ENCODE measurements around the gene MFAP1. TPM values are rescaled to one million over a fixed set of nuclear protein-coding genes. Genes with fewer than 3 reads are reported as not detected.
"Not testable (repeated sequence)": the region's sequence is repeated elsewhere in the genome, so short reads cannot be mapped to it uniquely, and the experiment has no call there.

Gene MFAP1
- total RNA-seq, 1 experiment from 2014 or later, result 23.8 TPM

GRCh38 chr15:43825305-43825704 lies 815 bp upstream of the MFAP1 start:
- DNase-seq (ENCODE audit: low read depth), result not testable (repeated sequence)

- no peak for DNase-seq (ENCODE audit: low read depth)
These were observed 3.0 kb downstream of the MFAP1 start for GRCh38 chr15:43821505-43821904.

- DNase-seq (ENCODE audit: low read depth), result not testable (repeated sequence)
These were observed 9.4 kb downstream of the MFAP1 start for GRCh38 chr15:43815064-43815463.

- DNase-seq (ENCODE audit: low read depth), result no peak
These were observed 15.4 kb downstream of the MFAP1 start for GRCh38 chr15:43808960-43809678.

- DNase-seq (ENCODE audit: low read depth), result no peak
These were observed 16.0 kb downstream of the MFAP1 start for GRCh38 chr15:43808435-43808950.

- DNase-seq (ENCODE audit: low read depth), result not testable (repeated sequence)
These were observed 21.8 kb downstream of the MFAP1 start for GRCh38 chr15:43802676-43803075.

GRCh38 chr15:43800286-43801141 lies 24.0 kb downstream of the MFAP1 start, which contains the start of gene HYPK:
Gene HYPK (plus strand): TSS chr15:43800599. CDS start chr15:43800623, 24 bp downstream.
- DNase-seq (ENCODE audit: low read depth), result peak; percentile 81

GRCh38 chr15:43799945-43800285 lies 24.6 kb downstream of the MFAP1 start, which contains the start of gene SERINC4:
Gene SERINC4 (minus strand): TSS chr15:43800220. CDS start chr15:43799986, 234 bp downstream.
- no peak for DNase-seq (ENCODE audit: low read depth)

- DNase-seq (ENCODE audit: low read depth), result no peak
These were observed 25.1 kb downstream of the MFAP1 start for GRCh38 chr15:43799209-43799944.

GRCh38 chr15:43796566-43796965 lies 27.9 kb downstream of the MFAP1 start:
- DNase-seq (ENCODE audit: low read depth), result no peak

- DNase-seq (ENCODE audit: low read depth), result no peak
These were observed 28.5 kb downstream of the MFAP1 start for GRCh38 chr15:43795997-43796396.

GRCh38 chr15:43795197-43795596 lies 29.3 kb downstream of the MFAP1 start:
- no peak for DNase-seq (ENCODE audit: low read depth)

GRCh38 chr15:43794269-43795037 lies 30.0 kb downstream of the MFAP1 start:
- DNase-seq (ENCODE audit: low read depth), result peak; percentile 69

- DNase-seq (ENCODE audit: low read depth), result no peak
These were observed 30.8 kb downstream of the MFAP1 start for GRCh38 chr15:43793647-43794046.

- peak; percentile 11 for DNase-seq (ENCODE audit: low read depth)
These were observed 31.6 kb downstream of the MFAP1 start for GRCh38 chr15:43792761-43793476.

- peak; percentile 99 for DNase-seq (ENCODE audit: low read depth)
These were observed 32.3 kb downstream of the MFAP1 start, which contains the start of gene SERF2 for GRCh38 chr15:43791993-43792760. Gene SERF2 (plus strand): TSS chr15:43792320. CDS start chr15:43792377, 57 bp downstream.

GRCh38 chr15:43789409-43789808 lies 35.1 kb downstream of the MFAP1 start:
- DNase-seq (ENCODE audit: low read depth), result no peak

GRCh38 chr15:43779016-43779415 lies 45.5 kb downstream of the MFAP1 start:
- no peak for DNase-seq (ENCODE audit: low read depth)

Measured in HT1080 (cell line).